CMK (cell line): ENCODE results near the gene FGF8.

Experiments used
- DNase-seq: peaks from one replicate; pipeline ENCODE4 v3.0.0-alpha.2; 2010; ENCODE audit warnings: low read depth

FGF8 gene

DNA sequence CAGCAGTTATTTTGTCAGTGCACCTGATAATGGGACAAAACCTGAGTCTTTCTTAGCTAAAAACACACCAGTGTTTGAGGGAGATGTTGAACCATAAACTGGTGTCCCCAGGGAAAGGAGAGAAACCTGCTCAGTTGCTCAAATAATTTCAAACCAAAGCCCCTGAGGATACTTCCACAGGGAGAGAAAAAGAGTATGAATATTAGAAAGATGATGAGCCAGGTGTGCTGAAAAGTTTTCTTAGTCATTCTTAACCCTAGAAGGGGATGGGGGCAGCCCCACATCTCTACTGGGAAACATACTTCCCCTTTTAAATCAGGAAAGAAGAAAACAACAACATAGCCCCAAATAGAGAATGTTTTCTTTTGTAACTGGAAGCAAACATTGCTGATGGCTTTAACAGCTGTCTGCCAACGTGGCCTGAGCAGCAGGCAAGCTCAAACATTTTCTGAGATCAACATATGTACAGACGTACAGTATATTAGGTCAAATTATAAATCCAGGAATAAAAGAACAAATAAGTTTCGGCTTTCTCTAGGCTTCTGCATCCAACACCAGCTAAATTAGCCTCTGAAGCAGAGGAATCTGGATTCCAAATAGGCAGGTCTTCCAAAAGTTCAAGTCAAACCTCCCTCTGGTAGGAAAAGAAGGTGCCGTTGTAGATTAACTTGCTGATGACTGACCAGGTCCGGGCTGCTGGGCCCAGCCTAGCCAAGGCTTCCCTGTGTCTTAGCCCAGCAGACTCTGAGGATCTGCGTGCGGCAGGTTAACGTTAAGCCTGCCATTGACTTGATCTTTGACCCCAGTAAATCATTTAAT, 50.4 kb downstream of the FGF8 start:
- DNase-seq, result no peak

DNA sequence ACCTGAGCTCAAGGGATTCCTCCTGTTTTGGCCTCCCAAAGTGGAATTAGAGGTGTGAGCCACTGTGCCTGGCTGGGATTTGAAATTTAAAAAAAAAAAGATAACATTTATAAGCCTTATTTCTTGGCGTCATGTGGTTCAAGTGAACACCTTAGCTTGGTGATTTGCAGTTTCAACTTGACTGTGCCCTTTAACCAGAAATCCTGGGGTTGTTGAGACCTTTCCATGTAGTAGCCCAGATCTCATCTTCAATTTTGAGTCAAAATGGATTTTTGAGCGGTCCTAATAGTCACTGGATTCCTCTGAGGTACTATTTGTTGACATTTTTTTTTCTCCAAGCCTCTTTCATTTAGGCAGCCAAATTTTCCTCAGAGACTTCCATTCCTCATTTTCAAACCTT, 51.5 kb downstream of the FGF8 start:
- no peak for DNase-seq

DNA sequence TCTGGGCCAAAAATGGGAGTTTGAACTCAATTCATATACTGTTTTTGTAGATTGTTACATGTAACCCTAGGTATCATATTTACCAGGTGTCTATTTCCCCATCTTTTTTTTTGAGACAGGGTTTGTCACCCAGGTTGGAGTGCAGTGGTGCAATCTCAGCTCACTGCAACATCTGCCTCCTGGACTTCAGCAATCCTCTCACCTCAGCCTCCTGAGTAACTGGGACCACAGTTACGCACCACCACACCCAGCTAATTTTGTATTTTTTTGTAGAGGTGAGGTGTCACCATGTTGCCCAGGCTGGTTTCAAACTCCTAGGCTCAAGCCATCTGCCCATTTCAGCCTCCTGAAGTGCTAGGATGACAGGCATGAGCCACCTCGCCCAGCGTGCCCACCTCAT, 52.7 kb downstream of the FGF8 start:
- DNase-seq, result no peak

DNA sequence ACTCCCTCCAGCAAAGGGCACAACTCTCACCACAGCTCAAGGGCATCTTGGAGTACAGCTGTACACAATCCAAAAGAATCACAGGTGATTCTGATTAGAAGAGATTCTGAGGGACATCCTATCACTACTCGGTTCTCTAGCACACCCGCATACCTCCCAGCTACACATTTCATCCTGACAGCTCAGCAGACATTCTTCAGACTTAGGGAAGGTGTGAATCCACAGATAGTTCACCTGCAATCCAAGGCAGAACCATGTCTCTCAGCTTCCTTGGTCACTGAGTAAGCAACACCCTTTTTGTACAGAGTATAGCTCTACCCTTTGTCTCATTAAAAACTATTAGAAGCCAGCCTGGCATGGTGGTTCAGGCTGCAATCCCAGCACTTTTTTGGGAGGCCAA, 54.1 kb downstream of the FGF8 start:
- DNase-seq, result no peak

DNA sequence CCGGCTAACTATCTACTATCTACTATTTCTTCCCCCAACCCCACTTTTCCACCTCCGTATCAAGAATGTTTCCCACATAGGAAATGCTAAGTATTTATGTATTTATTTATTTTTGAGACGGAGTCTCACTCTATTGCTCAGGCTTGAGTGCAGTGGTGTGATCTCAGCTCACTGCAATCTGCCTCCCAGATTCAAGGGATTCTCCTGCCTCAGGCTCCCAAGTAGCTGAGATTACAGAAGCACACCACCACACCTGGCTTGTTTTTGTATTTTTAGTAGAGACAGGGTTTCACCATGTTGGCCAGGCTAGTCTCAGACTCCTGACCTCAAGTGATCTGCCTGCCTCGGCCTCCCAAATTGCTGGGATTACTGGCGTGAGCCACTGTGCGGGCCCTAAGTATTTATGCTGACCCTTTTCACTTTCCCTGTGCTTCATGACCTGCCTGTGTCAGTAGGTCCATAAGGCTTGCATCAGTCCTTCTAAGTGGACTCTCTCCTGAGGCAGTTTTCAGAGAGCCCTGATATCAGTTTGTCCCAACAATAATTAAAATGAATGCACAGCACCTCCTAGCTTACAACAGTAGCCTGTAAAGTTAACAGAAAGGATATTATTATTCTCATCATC, 55.2 kb downstream of the FGF8 start:
- no peak for DNase-seq
